ENCODE results near the gene ATP6V1F.

ATP6V1F gene

DNA sequence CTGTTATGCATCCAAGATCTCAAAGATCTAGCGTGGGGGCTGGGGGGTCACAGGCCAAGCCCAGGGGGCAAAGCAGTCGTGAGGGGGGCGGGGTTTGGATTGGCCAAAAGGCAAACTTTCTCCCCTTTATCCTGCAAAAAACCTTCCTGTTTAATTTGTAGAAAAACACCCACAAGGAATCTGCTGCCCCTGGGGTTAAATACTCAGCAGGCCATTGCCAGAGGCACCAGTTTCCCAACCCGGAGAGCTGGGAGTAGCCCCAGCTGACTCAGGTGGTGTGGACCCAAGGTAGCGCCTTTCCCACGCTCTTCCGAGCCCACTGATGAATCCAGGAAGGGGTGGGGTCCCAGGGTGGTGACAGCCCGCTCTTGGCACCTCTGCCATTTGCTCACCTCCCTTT, 26.5 kb downstream of the ATP6V1F start:
- WGBS (ENCODE audit: extremely low coverage, insufficient coverage, insufficient read length) = no CpG with 5 or more reads among the region's 8 CpGs

DNA sequence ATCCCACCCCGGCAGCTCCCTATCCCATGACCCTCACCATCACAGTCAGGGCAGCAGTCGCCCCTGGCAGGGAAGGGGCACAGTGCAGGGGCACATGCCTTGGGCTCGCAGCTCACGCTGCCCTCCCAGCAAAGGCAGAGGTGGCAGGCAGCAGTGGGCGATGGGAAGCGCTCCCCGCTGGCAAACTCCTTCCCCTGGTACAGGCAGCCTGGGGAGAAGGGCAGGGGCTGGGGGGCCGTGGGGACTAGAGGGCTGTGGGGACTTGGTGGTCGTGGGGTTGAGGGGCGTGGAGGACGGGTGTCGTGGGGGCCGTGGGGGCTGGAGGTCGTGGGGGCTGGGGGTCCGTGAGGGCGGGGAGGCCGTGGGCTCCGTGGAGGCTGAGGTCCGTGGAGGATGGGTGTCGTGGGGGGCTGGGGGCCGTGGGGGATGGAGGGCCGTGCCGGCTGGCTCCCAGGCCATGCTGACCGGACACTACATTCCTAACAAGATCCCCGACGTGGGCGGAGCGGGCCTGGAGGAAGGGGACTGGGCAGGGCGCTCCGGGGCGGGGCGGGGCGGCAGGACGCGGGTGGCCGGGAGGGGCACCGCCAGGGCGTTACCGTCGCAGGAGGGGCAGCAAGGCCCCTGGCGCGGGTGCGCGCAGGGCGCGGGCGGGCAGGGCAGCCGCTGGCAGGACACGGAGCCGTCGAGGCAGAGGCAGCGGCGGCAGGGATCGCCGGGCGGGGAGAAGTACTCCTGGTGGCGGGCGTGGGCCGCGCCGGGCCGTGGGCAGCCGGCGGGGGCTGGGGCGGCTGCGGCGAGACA, 27.9 kb downstream of the ATP6V1F start:
- Histone ChIP-seq H3K14ac (ENCODE audit: low read length) (no peak overlapping the region), H4K12ac (ENCODE audit: low read depth, low read length) (peak overlapping the region; percentile 6), H4K8ac (ENCODE audit: low read depth, low read length) (no peak overlapping the region), H3K79me2 (ENCODE audit: control insufficient read depth, insufficient read depth, low read length, poor library complexity) (no peaks in the 10 kb centered on the region), H2BK12ac (ENCODE audit: low read length) (no peak overlapping the region), H3K9me3 (ENCODE audit: insufficient read depth, low read depth, low read length) (peaks cover 24% of the 10 kb centered on the region), H3K4me3 (ENCODE audit: low read depth, low read length) (peak overlapping the region; percentile 66), H3K27me3 (ENCODE audit: insufficient read depth, low read length) (peaks cover 13% of the 10 kb centered on the region), H3K79me1 (ENCODE audit: low read length) (no peaks in the 10 kb centered on the region), H3K4me1 (ENCODE audit: control insufficient read depth in 1 of 2, insufficient read depth in 2 of 2, low read length in 2 of 2) (peaks cover 10 to 14% of the 10 kb centered on the region in 2 experiments), H3K36me3 (ENCODE audit: control insufficient read depth in 1 of 2, insufficient read depth in 2 of 2, low read length in 2 of 2) (no peaks in the 10 kb centered on the region), H3K4ac (ENCODE audit: low read depth, low read length) (no peak overlapping the region), H2AK5ac (ENCODE audit: low read length) (no peak overlapping the region), H3K9ac (ENCODE audit: low read length) (no peak overlapping the region), H3K4me2 (ENCODE audit: low read length) (peak overlapping the region; percentile 56), H2BK5ac (ENCODE audit: low read depth, low read length, poor library complexity) (no peak overlapping the region), H3K23ac (ENCODE audit: low read length) (no peak overlapping the region), H3K18ac (ENCODE audit: low read length) (no peak overlapping the region), H3K27ac (ENCODE audit: low read depth, low read length) (no peak overlapping the region), H4K91ac (ENCODE audit: low read depth, low read length) (no peak overlapping the region), H2BK120ac (ENCODE audit: insufficient read depth, low read length, poor library complexity) (peak overlapping the region; percentile 5), H2AFZ (ENCODE audit: insufficient read depth, low read length, poor library complexity) (no peak overlapping the region)
- no CpG with 5 or more reads among the region's 67 CpGs for WGBS (ENCODE audit: extremely low coverage, insufficient coverage, insufficient read length)
- peak; percentile 43 to 58 for DNase-seq

More for the DNA sequence above, 26.5 kb downstream of the ATP6V1F start:
- Histone ChIP-seq H3K36me3 (ENCODE audit: control insufficient read depth in 1 of 2, insufficient read depth in 2 of 2, low read length in 2 of 2) (no peaks in the 10 kb centered on the region), H3K27me3 (ENCODE audit: insufficient read depth, low read length) (peaks cover 10% of the 10 kb centered on the region), H3K9ac (ENCODE audit: low read length) (no peak overlapping the region), H3K18ac (ENCODE audit: low read length) (no peak overlapping the region), H4K91ac (ENCODE audit: low read depth, low read length) (no peak overlapping the region), H3K79me1 (ENCODE audit: low read length) (no peaks in the 10 kb centered on the region), H2BK120ac (ENCODE audit: insufficient read depth, low read length, poor library complexity) (no peak overlapping the region), H3K23ac (ENCODE audit: low read length) (no peak overlapping the region), H2BK12ac (ENCODE audit: low read length) (no peak overlapping the region), H2AFZ (ENCODE audit: insufficient read depth, low read length, poor library complexity) (no peak overlapping the region), H3K27ac (ENCODE audit: low read depth, low read length) (no peak overlapping the region), H3K9me3 (ENCODE audit: insufficient read depth, low read depth, low read length) (peaks cover 24% of the 10 kb centered on the region), H4K8ac (ENCODE audit: low read depth, low read length) (no peak overlapping the region), H3K4me2 (ENCODE audit: low read length) (no peak overlapping the region), H3K79me2 (ENCODE audit: control insufficient read depth, insufficient read depth, low read length, poor library complexity) (no peaks in the 10 kb centered on the region), H3K4me3 (ENCODE audit: low read depth, low read length) (no peak overlapping the region), H4K12ac (ENCODE audit: low read depth, low read length) (no peak overlapping the region), H3K4me1 (ENCODE audit: control insufficient read depth in 1 of 2, insufficient read depth in 2 of 2, low read length in 2 of 2) (peaks cover 10 to 14% of the 10 kb centered on the region in 2 experiments), H3K4ac (ENCODE audit: low read depth, low read length) (no peak overlapping the region), H2BK5ac (ENCODE audit: low read depth, low read length, poor library complexity) (no peak overlapping the region), H2AK5ac (ENCODE audit: low read length) (no peak overlapping the region), H3K14ac (ENCODE audit: low read length) (no peak overlapping the region)
- DNase-seq = peak; percentile 81 to 84

DNA sequence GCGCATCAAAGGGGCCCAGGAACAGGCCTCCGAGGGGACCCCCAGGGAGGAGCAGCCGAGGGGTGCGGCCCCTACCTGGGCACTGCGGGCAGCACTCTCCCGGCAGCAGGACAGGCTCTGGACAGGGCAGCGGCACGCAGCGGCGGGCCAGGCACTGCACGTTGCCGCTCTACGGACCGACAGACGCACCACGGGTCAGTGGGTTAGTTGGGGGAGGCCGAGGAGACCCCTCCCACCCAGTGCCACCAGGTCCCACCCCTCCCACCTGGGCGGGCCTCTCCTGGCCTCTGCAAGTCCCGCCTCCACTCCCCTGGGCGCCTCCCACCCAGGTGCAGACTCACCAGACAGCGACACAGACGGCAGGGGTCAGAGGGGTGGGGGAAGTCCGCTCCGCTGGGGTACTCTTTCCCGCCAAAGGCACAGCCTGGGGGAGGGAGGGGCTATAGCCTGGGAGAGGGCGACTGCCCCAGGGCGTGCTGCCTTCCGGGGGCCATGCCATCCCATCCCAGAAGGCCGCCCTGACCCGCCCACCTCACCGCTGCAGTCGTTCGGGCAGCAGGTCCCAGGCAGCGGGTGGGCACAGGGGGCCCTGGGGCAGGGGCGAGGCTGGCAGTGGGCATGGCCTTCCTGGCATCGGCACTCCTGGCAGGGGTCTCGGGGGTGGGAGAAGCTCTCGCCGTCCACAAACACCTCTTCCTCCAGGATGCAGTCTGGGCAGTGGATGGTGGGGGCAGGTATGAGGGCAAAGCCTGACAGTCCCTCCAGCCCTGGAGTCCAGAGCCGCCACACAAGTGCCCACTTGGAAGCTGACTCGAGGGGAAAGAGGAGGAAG, 28.7 kb downstream of the ATP6V1F start:
- Histone ChIP-seq H3K9me3 (ENCODE audit: insufficient read depth, low read depth, low read length) (peaks cover 24% of the 10 kb centered on the region), H2BK12ac (ENCODE audit: low read length) (no peak overlapping the region), H4K12ac (ENCODE audit: low read depth, low read length) (peak overlapping the region; percentile 6), H2AFZ (ENCODE audit: insufficient read depth, low read length, poor library complexity) (no peak overlapping the region), H3K27ac (ENCODE audit: low read depth, low read length) (no peak overlapping the region), H3K79me1 (ENCODE audit: low read length) (no peaks in the 10 kb centered on the region), H3K4me1 (ENCODE audit: control insufficient read depth in 1 of 2, insufficient read depth in 2 of 2, low read length in 2 of 2) (peaks cover 10 to 14% of the 10 kb centered on the region in 2 experiments), H3K79me2 (ENCODE audit: control insufficient read depth, insufficient read depth, low read length, poor library complexity) (no peaks in the 10 kb centered on the region), H3K4me2 (ENCODE audit: low read length) (peak overlapping the region; percentile 56), H2AK5ac (ENCODE audit: low read length) (no peak overlapping the region), H3K23ac (ENCODE audit: low read length) (no peak overlapping the region), H4K8ac (ENCODE audit: low read depth, low read length) (no peak overlapping the region), H3K36me3 (ENCODE audit: control insufficient read depth in 1 of 2, insufficient read depth in 2 of 2, low read length in 2 of 2) (no peaks in the 10 kb centered on the region), H2BK5ac (ENCODE audit: low read depth, low read length, poor library complexity) (no peak overlapping the region), H3K4me3 (ENCODE audit: low read depth, low read length) (peak overlapping the region; percentile 66), H3K4ac (ENCODE audit: low read depth, low read length) (no peak overlapping the region), H3K18ac (ENCODE audit: low read length) (no peak overlapping the region), H3K14ac (ENCODE audit: low read length) (no peak overlapping the region), H2BK120ac (ENCODE audit: insufficient read depth, low read length, poor library complexity) (peak overlapping the region; percentile 5), H3K27me3 (ENCODE audit: insufficient read depth, low read length) (peaks cover 13% of the 10 kb centered on the region), H4K91ac (ENCODE audit: low read depth, low read length) (no peak overlapping the region), H3K9ac (ENCODE audit: low read length) (no peak overlapping the region)
- WGBS (ENCODE audit: extremely low coverage, insufficient coverage, insufficient read length) = no CpG with 5 or more reads among the region's 41 CpGs
- peak; percentile 55 to 77 for DNase-seq

DNA sequence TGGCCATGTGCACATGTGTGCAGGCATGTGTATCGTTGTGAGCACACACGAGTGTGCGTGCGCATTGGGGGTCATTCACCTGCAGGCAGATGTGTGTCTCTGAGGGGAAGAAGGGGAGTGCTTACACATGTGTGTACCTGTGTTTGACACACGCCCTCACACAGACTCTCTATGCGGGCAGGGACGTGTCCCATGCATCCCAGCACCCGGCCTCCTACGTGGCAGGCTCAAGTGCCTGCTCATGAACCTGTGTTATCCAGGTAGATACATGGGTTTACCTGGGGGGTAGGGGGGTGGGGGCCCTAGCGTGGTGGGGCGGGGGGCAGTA, 29.2 kb downstream of the ATP6V1F start:
- Histone ChIP-seq H3K9me3 (ENCODE audit: insufficient read depth, low read depth, low read length) (peaks cover 23% of the 10 kb centered on the region), H3K14ac (ENCODE audit: low read length) (no peak overlapping the region), H3K4me2 (ENCODE audit: low read length) (no peak overlapping the region), H4K8ac (ENCODE audit: low read depth, low read length) (no peak overlapping the region), H3K18ac (ENCODE audit: low read length) (no peak overlapping the region), H4K12ac (ENCODE audit: low read depth, low read length) (no peak overlapping the region), H2AK5ac (ENCODE audit: low read length) (no peak overlapping the region), H3K36me3 (ENCODE audit: control insufficient read depth in 1 of 2, insufficient read depth in 2 of 2, low read length in 2 of 2) (no peaks in the 10 kb centered on the region), H3K79me2 (ENCODE audit: control insufficient read depth, insufficient read depth, low read length, poor library complexity) (no peaks in the 10 kb centered on the region), H3K27me3 (ENCODE audit: insufficient read depth, low read length) (peaks cover 13% of the 10 kb centered on the region), H2BK12ac (ENCODE audit: low read length) (no peak overlapping the region), H4K91ac (ENCODE audit: low read depth, low read length) (no peak overlapping the region), H3K23ac (ENCODE audit: low read length) (no peak overlapping the region), H2BK5ac (ENCODE audit: low read depth, low read length, poor library complexity) (no peak overlapping the region), H2BK120ac (ENCODE audit: insufficient read depth, low read length, poor library complexity) (no peak overlapping the region), H3K27ac (ENCODE audit: low read depth, low read length) (no peak overlapping the region), H3K79me1 (ENCODE audit: low read length) (no peaks in the 10 kb centered on the region), H2AFZ (ENCODE audit: insufficient read depth, low read length, poor library complexity) (no peak overlapping the region), H3K4me1 (ENCODE audit: control insufficient read depth in 1 of 2, insufficient read depth in 2 of 2, low read length in 2 of 2) (peaks cover 10 to 14% of the 10 kb centered on the region in 2 experiments), H3K4me3 (ENCODE audit: low read depth, low read length) (no peak overlapping the region), H3K9ac (ENCODE audit: low read length) (no peak overlapping the region), H3K4ac (ENCODE audit: low read depth, low read length) (no peak overlapping the region)
- DNase-seq = peak; percentile 48 to 50
- WGBS (ENCODE audit: extremely low coverage, insufficient coverage, insufficient read length) = no CpG with 5 or more reads among the region's 11 CpGs
